HEK293 (cell line): ENCODE measurements around the gene LRRC4C.

Source experiments
- CTCF ChIA-PET: fragments of 350-600 bp; formaldehyde crosslinking; extraction: SDS; loops from one replicate; lab custom pipeline; 2021; ENCODE audit warnings: antibody characterized with exemption; lab: Yijun Ruan, JAX
- POLR2A ChIA-PET: fragments of 300-600 bp; formaldehyde crosslinking; extraction: SDS; loops from one replicate; lab custom pipeline; 2020; ENCODE audit warnings: antibody characterized with exemption, inconsistent platforms; lab: Yijun Ruan, JAX
- H3K27ac ChIP-seq: fragments of 200-500 bp; sonication (Bioruptor generic); 2 replicates; pipeline ENCODE4 v1.5.1; 2014; ENCODE audit warnings: low read depth, low read length, control low read depth, inconsistent platforms; ENCODE audit errors: extremely low read depth
- H3K36me3 ChIP-seq, 2 experiments: fragments of 200-500 bp in 1 of 2; sonication (Bioruptor generic) in 1 of 2; 1 replicate in 1 of 2; 2 replicates in 1 of 2; pipeline ENCODE4 v1.5.1; 2014 to 2017; ENCODE audit warnings: inconsistent platforms in 2 of 2, low read length in 2 of 2; ENCODE audit not compliant: control insufficient read depth in 2 of 2, insufficient read depth in 1 of 2
- H3K4me1 ChIP-seq: fragments of 200-500 bp; sonication (Bioruptor generic); 2 replicates; pipeline ENCODE4 v1.5.1; 2014; ENCODE audit warnings: mild to moderate bottlenecking, low read length, inconsistent platforms; ENCODE audit not compliant: control insufficient read depth, insufficient read depth
- H3K4me3 ChIP-seq: 2 replicates; pipeline ENCODE4 v1.5.1; 2011; ENCODE audit warnings: low read depth, mild to moderate bottlenecking, control low read depth, low read length, moderate library complexity
- H3K9me3 ChIP-seq: fragments of 200-500 bp; sonication (Bioruptor generic); 2 replicates; pipeline ENCODE4 v1.5.1; 2014; ENCODE audit warnings: low read depth, low read length, inconsistent platforms; ENCODE audit not compliant: control insufficient read depth, insufficient read depth
- ATF2 ChIP-seq: fragments of 450-650 bp; formaldehyde crosslinking; IDR thresholded peaks from 2 replicates; pipeline ENCODE4 v1.5.1; 2016; ENCODE audit warnings: missing biosample characterization, missing genetic modification characterization, low read depth
- BCL6B ChIP-seq: fragments of 450-650 bp; formaldehyde crosslinking; IDR thresholded peaks from 2 replicates; pipeline ENCODE4 v1.5.1; 2017; ENCODE audit warnings: missing biosample characterization, missing genetic modification characterization
- KLF16 ChIP-seq: fragments of 450-650 bp; formaldehyde crosslinking; IDR thresholded peaks from 2 replicates; pipeline ENCODE4 v1.5.1; 2017; ENCODE audit warnings: missing biosample characterization, missing genetic modification characterization
- REPIN1 ChIP-seq: fragments of 450-650 bp; formaldehyde crosslinking; IDR thresholded peaks from 2 replicates; pipeline ENCODE4 v1.5.1; 2017; ENCODE audit warnings: missing biosample characterization, missing genetic modification characterization, low read depth
- ZBTB10 ChIP-seq: fragments of 450-650 bp; formaldehyde crosslinking; IDR thresholded peaks from 2 replicates; pipeline ENCODE4 v1.5.1; 2016; ENCODE audit warnings: missing biosample characterization, missing genetic modification characterization
- ZBTB17 ChIP-seq: fragments of 450-650 bp; formaldehyde crosslinking; IDR thresholded peaks from 2 replicates; pipeline ENCODE4 v1.5.1; 2016; ENCODE audit warnings: missing biosample characterization, missing genetic modification characterization
- ZBTB26 ChIP-seq: fragments of 450-650 bp; formaldehyde crosslinking; optimal IDR thresholded peaks from 2 replicates; pipeline ENCODE3; 2016; ENCODE audit warnings: missing biosample characterization, mild to moderate bottlenecking, missing genetic modification characterization
- ZBTB6 ChIP-seq: fragments of 450-650 bp; formaldehyde crosslinking; IDR thresholded peaks from 2 replicates; pipeline ENCODE4 v1.5.1; 2017; ENCODE audit warnings: missing biosample characterization, missing genetic modification characterization
- ZFHX2 ChIP-seq: fragments of 450-650 bp; formaldehyde crosslinking; conservative IDR thresholded peaks from 2 replicates; pipeline ENCODE4 v1.5.1; 2016; ENCODE audit warnings: missing biosample characterization, missing genetic modification characterization
- ZNF175 ChIP-seq: fragments of 450-650 bp; formaldehyde crosslinking; IDR thresholded peaks from 2 replicates; pipeline ENCODE4 v1.5.1; 2016; ENCODE audit warnings: missing biosample characterization, missing genetic modification characterization
- ZNF2 ChIP-seq: fragments of 450-650 bp; formaldehyde crosslinking; IDR thresholded peaks from 2 replicates; pipeline ENCODE4 v1.5.1; 2016; ENCODE audit warnings: missing biosample characterization, missing genetic modification characterization
- ZNF549 ChIP-seq: fragments of 450-650 bp; IDR thresholded peaks from 2 replicates; pipeline ENCODE4 v1.5.1; 2018; ENCODE audit warnings: missing biosample characterization, missing genetic modification characterization, mild to moderate bottlenecking, inconsistent platforms, moderate library complexity
- ZNF654 ChIP-seq: fragments of 450-650 bp; formaldehyde crosslinking; IDR thresholded peaks from 2 replicates; pipeline ENCODE4 v1.5.1; 2016; ENCODE audit warnings: low read depth, missing biosample characterization, missing genetic modification characterization
- ZSCAN18 ChIP-seq: fragments of 450-650 bp; formaldehyde crosslinking; IDR thresholded peaks from 2 replicates; pipeline ENCODE4 v1.5.1; 2016; ENCODE audit warnings: missing biosample characterization, missing genetic modification characterization
- ZXDB ChIP-seq: fragments of 450-650 bp; formaldehyde crosslinking; IDR thresholded peaks from 2 replicates; pipeline ENCODE4 v1.5.1; 2016; ENCODE audit warnings: missing biosample characterization, missing genetic modification characterization

Gene LRRC4C

GRCh38 chr11:40797981-40798380 lies 661.5 kb downstream of the LRRC4C start:
- H3K9me3 ChIP-seq = no peaks in the 10 kb centered on the region
- H3K4me3 ChIP-seq = no peak overlapping the region
- ChIA-PET POLR2A (no interaction called here), CTCF (no interaction called here)
- TF ChIP-seq ATF2 (no peak), ZNF175 (tag by site-specific recombination) (no peak), ZNF549 (tag by site-specific recombination) (no peak), REPIN1 (tag by site-specific recombination) (no peak), ZNF2 (no peak), ZNF654 (tag by site-specific recombination) (no peak), ZFHX2 (tag by site-specific recombination) (no peak), ZXDB (tag by site-specific recombination) (no peak)
- no peak overlapping the region for H3K27ac ChIP-seq
- H3K36me3 ChIP-seq = no peaks in the 10 kb centered on the region
- H3K4me1 ChIP-seq = no peaks in the 10 kb centered on the region

GRCh38 chr11:40787224-40787623 lies 672.2 kb downstream of the LRRC4C start:
- Histone ChIP-seq H3K36me3 (no peaks in the 10 kb centered on the region), H3K27ac (no peak overlapping the region), H3K4me1 (no peaks in the 10 kb centered on the region), H3K9me3 (no peaks in the 10 kb centered on the region), H3K4me3 (no peak overlapping the region)
- POLR2A ChIA-PET = no interaction called here
- CTCF ChIA-PET = interaction anchor here (0.7 kb wide), 1 partner anchor 650 kb away, joined by 3 read pairs; no protein-coding TSS in a partner anchor
- no peak for TF ChIP-seq ZBTB17 (tag by site-specific recombination)
- no peak for TF ChIP-seq ZBTB10 (tag by site-specific recombination)
- TF ChIP-seq ZBTB6 (tag by site-specific recombination) = no peak
- TF ChIP-seq KLF16 (tag by site-specific recombination) = no peak
- no peak for TF ChIP-seq ZSCAN18 (tag by site-specific recombination)
- TF ChIP-seq BCL6B = no peak
- TF ChIP-seq ZBTB26 (tag by site-specific recombination) = no peak
